SKM-1 treated with dmso at 0.1 percent for 144 hours (cell line): ENCODE results near the gene RAP2A.

Source experiments
- DNase-seq: peaks from one replicate; lab custom pipeline; 2025; ENCODE audit not compliant: unreplicated experiment; lab: John Stamatoyannopoulos, UW

The RAP2A gene

DNA sequence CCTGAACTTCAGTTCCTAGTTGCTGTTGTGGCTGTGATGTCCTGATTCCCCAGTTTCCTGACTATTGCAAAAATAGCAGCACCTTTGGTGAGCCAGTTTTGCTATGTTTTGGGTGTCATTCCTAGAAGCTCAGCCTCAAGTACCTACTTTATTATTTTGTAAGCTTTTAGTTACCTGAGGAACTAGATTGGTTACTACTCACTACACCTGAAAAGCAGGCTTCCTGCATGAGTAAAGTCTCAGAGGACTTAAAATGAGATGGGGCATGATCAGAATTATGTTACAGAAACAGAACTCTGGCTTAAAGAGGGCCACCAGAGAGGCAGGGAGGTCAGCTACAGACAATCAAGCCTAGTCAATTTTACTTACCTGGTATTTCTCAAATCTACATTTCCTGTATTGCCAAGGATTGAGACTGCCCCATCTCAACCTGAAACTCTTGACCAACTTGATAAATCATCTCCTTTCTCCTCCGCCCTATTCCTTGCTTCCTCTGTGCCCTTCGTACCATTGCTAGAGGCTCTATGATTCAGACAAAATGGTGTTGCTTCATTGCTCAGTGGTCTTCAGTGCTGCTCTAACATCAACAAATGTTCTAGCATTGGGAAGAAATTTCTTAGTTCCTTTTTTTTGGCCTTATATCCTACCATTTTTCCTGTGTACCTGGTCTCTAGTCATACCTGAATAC is 58.9 kb downstream of the RAP2A start:
- DNase-seq: no peak

GRCh38 chr13:97493456-97493855 is 59.5 kb downstream of the RAP2A start:
- no peak for DNase-seq

DNA sequence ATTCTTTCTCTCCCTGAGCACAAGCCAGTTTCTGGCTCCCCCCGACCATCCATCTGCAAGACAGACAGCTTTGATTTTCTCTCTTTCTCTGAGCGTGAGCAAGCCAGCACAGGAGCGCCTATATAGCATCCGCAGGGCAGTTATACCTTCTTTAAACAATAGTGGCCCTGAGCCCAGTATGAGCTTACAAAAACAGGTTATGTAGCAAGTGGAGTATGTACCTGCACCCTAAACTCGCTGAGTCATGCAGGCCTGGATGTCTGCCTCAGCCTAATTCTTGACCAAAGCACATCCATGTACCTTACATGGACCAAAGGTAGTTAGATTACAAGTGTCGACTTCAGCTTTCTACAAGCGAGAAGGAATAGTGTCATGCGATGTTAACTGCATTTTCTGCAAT is 61.7 kb downstream of the RAP2A start:
- no peak for DNase-seq

- no peak for DNase-seq
These were observed 62.5 kb downstream of the RAP2A start for GRCh38 chr13:97496511-97496910.

DNA sequence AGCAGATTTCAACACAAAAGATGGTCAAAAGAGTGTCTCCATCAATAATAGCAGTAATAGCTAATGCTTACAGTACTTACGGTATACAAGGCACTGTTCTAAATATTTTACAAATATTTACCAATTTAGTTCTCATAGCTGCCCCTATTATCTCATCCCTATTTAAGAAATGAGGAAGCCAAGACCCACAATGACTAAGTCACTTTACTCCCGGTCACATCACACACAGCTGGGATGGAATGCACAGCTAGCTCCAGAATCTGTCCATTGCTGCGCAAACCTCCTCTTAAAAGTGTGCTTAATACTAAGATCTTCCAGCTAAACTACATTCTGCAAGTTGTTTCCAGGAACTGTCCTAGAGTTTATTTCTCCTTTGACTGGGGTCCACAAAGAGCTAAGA is 63.4 kb downstream of the RAP2A start:
- no peak for DNase-seq

- DNase-seq: no peak
These were observed 64.5 kb downstream of the RAP2A start for GRCh38 chr13:97498419-97498818.

GRCh38 chr13:97499181-97499580 is 65.2 kb downstream of the RAP2A start:
- no peak for DNase-seq

- DNase-seq: no peak
These were observed 68.2 kb downstream of the RAP2A start for GRCh38 chr13:97502181-97502580.

DNA sequence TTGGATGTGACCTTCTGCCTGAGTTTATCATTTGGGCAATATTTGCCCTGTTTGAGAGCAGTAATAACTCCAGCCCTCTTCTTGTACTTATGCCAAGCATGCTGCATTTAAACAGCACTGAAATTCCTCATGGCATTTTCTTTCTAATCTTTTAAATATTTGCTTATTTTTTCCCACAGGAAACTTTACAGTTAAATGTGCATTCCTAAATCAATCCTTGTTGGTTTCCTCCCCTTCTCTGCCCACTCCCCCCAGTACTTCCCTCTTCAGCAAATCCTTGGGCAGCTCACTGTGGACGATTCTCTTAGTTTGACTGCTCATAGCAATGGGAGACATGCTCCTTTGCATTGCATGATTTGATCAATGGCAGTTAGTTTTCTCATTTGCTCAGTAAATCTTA is 68.7 kb downstream of the RAP2A start:
- no peak for DNase-seq

DNA sequence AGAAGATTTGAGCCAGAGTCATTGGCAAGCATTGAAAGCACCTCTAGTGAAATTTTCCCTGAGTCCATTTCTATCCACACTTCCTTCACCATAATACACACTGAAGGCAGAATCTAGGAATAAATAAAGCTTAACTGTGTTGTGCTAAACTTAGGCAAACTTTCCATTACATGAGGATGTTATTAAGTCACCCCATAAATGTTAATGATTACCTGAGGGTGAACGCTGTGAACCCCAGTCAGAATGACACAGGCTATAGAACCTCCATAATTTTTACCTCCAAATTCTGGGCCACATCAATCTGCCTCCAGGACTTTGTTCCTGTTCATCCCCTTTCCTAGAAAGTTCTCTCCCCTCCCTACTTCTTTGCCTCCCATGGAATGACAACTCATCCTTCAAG is 71.0 kb downstream of the RAP2A start:
- no peak for DNase-seq

- DNase-seq: no peak
These were observed 72.5 kb downstream of the RAP2A start for GRCh38 chr13:97506511-97506910.

DNA sequence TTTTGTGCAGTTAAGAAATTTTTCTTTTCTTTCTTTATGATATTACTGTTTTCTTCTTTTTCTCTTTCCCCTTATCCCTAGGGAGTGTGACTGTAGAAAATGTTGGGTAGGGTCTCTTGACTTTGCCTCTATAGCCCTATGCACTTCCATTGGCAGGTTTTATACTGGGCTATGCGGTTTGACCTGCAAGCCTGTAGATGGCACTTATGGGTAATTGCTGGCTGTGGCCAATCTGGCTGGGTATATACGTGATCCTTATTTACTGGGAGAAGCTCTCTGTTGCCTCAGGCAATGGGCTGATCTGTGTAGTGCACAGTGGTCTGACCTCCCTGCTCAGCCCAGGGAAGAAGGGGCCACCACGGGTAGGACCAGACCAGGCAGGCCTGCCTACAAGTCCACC is 78.8 kb downstream of the RAP2A start:
- no peak for DNase-seq

DNA sequence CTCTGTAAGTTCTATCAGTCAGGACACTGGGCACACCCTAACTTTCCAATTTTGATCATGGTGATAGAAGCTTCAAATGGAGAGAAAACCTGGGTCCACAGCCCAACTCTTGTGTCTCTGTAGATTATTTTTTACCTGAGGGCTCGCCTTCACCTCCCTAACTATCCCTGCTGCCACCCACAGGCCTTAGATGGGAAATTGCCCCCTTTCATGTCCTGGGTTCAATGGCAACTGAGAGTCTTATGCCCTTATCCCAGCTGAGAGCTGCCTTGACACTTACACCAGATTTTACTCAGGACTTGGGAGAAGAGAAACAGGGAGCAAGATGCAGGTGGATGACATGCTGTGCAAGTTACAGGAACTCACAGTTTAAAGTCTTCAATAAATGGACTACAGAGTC is 81.7 kb downstream of the RAP2A start:
- no peak for DNase-seq

DNA sequence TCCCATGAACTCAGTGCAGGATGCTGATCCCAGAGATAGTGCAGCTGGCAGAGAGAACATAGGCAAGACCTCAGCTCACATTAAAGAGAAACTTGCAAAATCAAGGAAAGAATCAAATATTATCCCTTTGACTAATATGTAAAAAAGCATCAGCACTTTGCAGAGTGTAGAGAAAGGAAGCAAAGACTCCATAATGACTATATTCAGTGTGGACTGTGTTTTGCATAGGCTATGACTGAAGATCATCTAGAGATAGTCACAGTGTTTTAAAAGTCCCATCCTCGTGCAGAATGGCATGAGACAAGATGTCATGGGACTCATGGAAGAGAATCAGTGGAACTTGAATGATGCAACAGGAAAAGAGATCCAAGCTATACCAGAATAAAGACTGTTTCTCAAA is 84.0 kb downstream of the RAP2A start:
- DNase-seq: no peak
